ENCODE data around the gene CLINT1. TPM values are rescaled to one million over a fixed set of nuclear protein-coding genes. Genes with fewer than 3 reads are reported as not detected.

Gene CLINT1
- polyA plus RNA-seq, 3 donors = 67.4 to 100 (median 71.9) TPM

GRCh38 chr5:157860898-157861890, 2.2 kb upstream of the CLINT1 start:
- H3K79me2 ChIP-seq (ENCODE audit: insufficient read depth, low read length) = peaks cover 28% of the 10 kb centered on the region
- peak overlapping the region; percentile 23 for H2AFZ ChIP-seq (ENCODE audit: insufficient read depth, low read depth, low read length, poor library complexity, severe bottlenecking)
- no peak for DNase-seq
- H3K4me1 ChIP-seq (ENCODE audit: control insufficient read depth in 1 of 2, insufficient read depth in 2 of 2, low read length in 2 of 2) = peaks cover 14 to 27% of the 10 kb centered on the region in 2 donors
- no peaks in the 10 kb centered on the region for H3K27me3 ChIP-seq (ENCODE audit: control insufficient read depth in 2 of 2, insufficient read depth in 2 of 2, low read length in 2 of 2)
- H3K27ac ChIP-seq (ENCODE audit: low read depth in 1 of 2, low read length in 2 of 2) = no peak overlapping the region
- Mint-ChIP-seq H3K4me3 (peak overlapping the region in 1 of 2 donors; percentile 27), H3K36me3 (peaks cover 0 to 5% of the 10 kb centered on the region in 2 donors), H3K27ac (no peak overlapping the region), H3K9me3 (peaks cover 0 to 4% (median 0%) of the 10 kb centered on the region in 7 donors), H3K4me1 (peaks cover 23% of the 10 kb centered on the region), H3K27me3 (ENCODE audit: low read depth in 3 of 3) (peaks cover 0 to 2% (median 0%) of the 10 kb centered on the region in 3 donors)
- 97% methylated on average over 5 of the region's 8 CpGs for WGBS (ENCODE audit: insufficient coverage)
- H3K4me3 ChIP-seq (replicated peaks in 1 of 3; ENCODE audit: low read depth in 2 of 3, low read length in 3 of 3) = no peak overlapping the region
- H3K36me3 ChIP-seq (replicated peaks in 1 of 2; ENCODE audit: control insufficient read depth in 1 of 2, insufficient read depth in 2 of 2, low read length in 2 of 2) = no peaks in the 10 kb centered on the region
- no peak overlapping the region for H3K9ac ChIP-seq (ENCODE audit: insufficient read depth, low read length, poor library complexity, severe bottlenecking)
- intact Hi-C loops (cut with micrococcal nuclease) = no loop called here
- no peak overlapping the region for H3K4me2 ChIP-seq (replicated peaks; ENCODE audit: extremely low read depth, low read length, poor library complexity, severe bottlenecking)
- H4K20me1 ChIP-seq (ENCODE audit: insufficient read depth, low read length) = peaks cover 19% of the 10 kb centered on the region
- TF ChIP-seq CTCF (IDR thresholded peaks at IDR 0.05) = no peak
- H3K9me3 ChIP-seq (replicated peaks in 1 of 2; ENCODE audit: control insufficient read depth in 1 of 2, insufficient read depth in 1 of 2, low read length in 2 of 2) = no peaks in the 10 kb centered on the region

GRCh38 chr5:157859227-157859575, 256 bp upstream of the CLINT1 start:
- Histone ChIP-seq H3K4me3 (replicated peaks in 1 of 3; ENCODE audit: low read depth in 2 of 3, low read length in 3 of 3) (peak overlapping the region; percentile 68 to 95 (median 72)), H2AFZ (ENCODE audit: insufficient read depth, low read depth, low read length, poor library complexity, severe bottlenecking) (peak overlapping the region; percentile 69), H3K79me2 (ENCODE audit: insufficient read depth, low read length) (peaks cover 48% of the 10 kb centered on the region), H3K27me3 (ENCODE audit: control insufficient read depth in 2 of 2, insufficient read depth in 2 of 2, low read length in 2 of 2) (no peaks in the 10 kb centered on the region), H3K27ac (ENCODE audit: low read depth in 1 of 2, low read length in 2 of 2) (peak overlapping the region; percentile 87 to 92), H3K4me2 (replicated peaks; ENCODE audit: extremely low read depth, low read length, poor library complexity, severe bottlenecking) (peak overlapping the region; percentile 91), H4K20me1 (ENCODE audit: insufficient read depth, low read length) (peaks cover 39% of the 10 kb centered on the region), H3K9ac (ENCODE audit: insufficient read depth, low read length, poor library complexity, severe bottlenecking) (peak overlapping the region; percentile 95), H3K36me3 (replicated peaks in 1 of 2; ENCODE audit: control insufficient read depth in 1 of 2, insufficient read depth in 2 of 2, low read length in 2 of 2) (no peaks in the 10 kb centered on the region), H3K4me1 (ENCODE audit: control insufficient read depth in 1 of 2, insufficient read depth in 2 of 2, low read length in 2 of 2) (peaks cover 20 to 43% of the 10 kb centered on the region in 2 donors), H3K9me3 (replicated peaks in 1 of 2; ENCODE audit: control insufficient read depth in 1 of 2, insufficient read depth in 1 of 2, low read length in 2 of 2) (no peaks in the 10 kb centered on the region)
- Mint-ChIP-seq H3K27ac (peak overlapping the region; percentile 96 to 98 (median 98)), H3K9me3 (peaks cover 0 to 4% (median 0%) of the 10 kb centered on the region in 7 donors), H3K4me3 (peak overlapping the region; percentile 94 to 97), H3K36me3 (peaks cover 0 to 8% of the 10 kb centered on the region in 2 donors), H3K27me3 (ENCODE audit: low read depth in 3 of 3) (peaks cover 0 to 2% (median 0%) of the 10 kb centered on the region in 3 donors), H3K4me1 (peaks cover 35% of the 10 kb centered on the region)
- no peak for DNase-seq
- intact Hi-C loops (cut with micrococcal nuclease) = loop anchor here in 1 of 2 donors (10.0 kb wide), 1 partner anchor 114 kb away; the partner anchor contains the start of gene LSM11
- TF ChIP-seq CTCF (IDR thresholded peaks at IDR 0.05) = no peak
- WGBS (ENCODE audit: insufficient coverage) = 0% methylated on average over 3 of the region's 10 CpGs

Measured in CD14-positive monocyte (primary cell).